Ishikawa (cell line): ENCODE measurements around the gene DLL4.

Experiments
- EGR1 ChIP-seq: IDR thresholded peaks from 2 replicates; pipeline ENCODE4 v1.6.1; 2012
- EP300 ChIP-seq: IDR thresholded peaks from 2 replicates; pipeline ENCODE4 v1.6.1; 2012; ENCODE audit warnings: borderline replicate concordance
- FOXM1 ChIP-seq: IDR thresholded peaks from 2 replicates; pipeline ENCODE4 v1.6.1; 2012; ENCODE audit warnings: low read depth, borderline replicate concordance
- MAX ChIP-seq: IDR thresholded peaks from 2 replicates; pipeline ENCODE4 v1.6.1; 2012
- NFIC ChIP-seq: IDR thresholded peaks from 2 replicates; pipeline ENCODE4 v1.6.1; 2012
- RAD21 ChIP-seq: IDR thresholded peaks from 2 replicates; pipeline ENCODE4 v1.6.1; 2012; ENCODE audit warnings: low read depth
- REST ChIP-seq: IDR thresholded peaks from 2 replicates; pipeline ENCODE4 v1.6.1; 2012; ENCODE audit warnings: low read depth, mild to moderate bottlenecking
- TCF12 ChIP-seq: IDR thresholded peaks from 2 replicates; pipeline ENCODE4 v1.6.1; 2012; ENCODE audit warnings: low read depth
- TEAD4 ChIP-seq: IDR thresholded peaks from 2 replicates; pipeline ENCODE4 v1.6.1; 2012
- YY1 ChIP-seq: IDR thresholded peaks from 2 replicates; pipeline ENCODE4 v1.6.1; 2012; ENCODE audit warnings: low read depth
- ZBTB7A ChIP-seq: IDR thresholded peaks from 2 replicates; pipeline ENCODE4 v1.6.1; 2012; ENCODE audit warnings: low read depth
- TF ChIP-seq, protein P1 (sequence below): IDR thresholded peaks from 2 replicates; pipeline ENCODE4 v1.6.1; 2012

The DLL4 gene

DNA sequence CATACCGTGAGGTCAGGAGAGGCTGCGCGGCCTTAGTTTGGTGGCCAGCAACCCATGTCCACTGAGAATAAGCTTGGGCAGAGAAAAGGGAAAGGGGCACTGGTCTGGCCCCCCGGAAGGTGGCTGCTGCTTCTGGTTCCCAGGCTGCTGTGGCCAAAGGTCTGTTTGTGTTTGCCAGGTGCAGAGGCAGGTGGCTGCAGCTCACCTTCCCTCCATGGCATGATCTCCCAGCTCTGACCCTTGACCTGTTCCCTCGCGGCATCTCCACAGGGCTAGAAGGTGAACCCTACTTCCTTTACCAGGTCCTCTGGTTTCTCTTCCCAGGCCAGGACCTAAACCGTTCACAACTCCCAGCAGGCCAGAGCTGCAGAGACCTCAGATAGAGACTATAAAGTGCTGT, 21.0 kb upstream of the DLL4 start:
- TF ChIP-seq MAX (no peak), EGR1 (no peak), TEAD4 (no peak), TCF12 (no peak), RAD21 (no peak), ZBTB7A (no peak), FOXM1 (no peak)
- TF ChIP-seq, protein P1, sequence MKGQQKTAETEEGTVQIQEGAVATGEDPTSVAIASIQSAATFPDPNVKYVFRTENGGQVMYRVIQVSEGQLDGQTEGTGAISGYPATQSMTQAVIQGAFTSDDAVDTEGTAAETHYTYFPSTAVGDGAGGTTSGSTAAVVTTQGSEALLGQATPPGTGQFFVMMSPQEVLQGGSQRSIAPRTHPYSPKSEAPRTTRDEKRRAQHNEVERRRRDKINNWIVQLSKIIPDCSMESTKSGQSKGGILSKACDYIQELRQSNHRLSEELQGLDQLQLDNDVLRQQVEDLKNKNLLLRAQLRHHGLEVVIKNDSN, result no peak

GRCh38 chr15:40909662-40910630, 19.2 kb upstream of the DLL4 start:
- TF ChIP-seq REST (no peak), EP300 (no peak), NFIC (no peak), YY1 (no peak), EGR1 (no peak), ZBTB7A (no peak), TEAD4 (no peak), MAX (no peak), TCF12 (no peak)
- TF ChIP-seq, protein P1, result no peak

GRCh38 chr15:40911141-40911540, 18.0 kb upstream of the DLL4 start:
- TF ChIP-seq REST, result no peak
- no peak for TF ChIP-seq EGR1
- TF ChIP-seq FOXM1, result no peak
- no peak for TF ChIP-seq MAX

- TF ChIP-seq REST (no peak), RAD21 (no peak), FOXM1 (no peak), MAX (no peak)
Measured at GRCh38 chr15:40911693-40912092, 17.4 kb upstream of the DLL4 start.

DNA sequence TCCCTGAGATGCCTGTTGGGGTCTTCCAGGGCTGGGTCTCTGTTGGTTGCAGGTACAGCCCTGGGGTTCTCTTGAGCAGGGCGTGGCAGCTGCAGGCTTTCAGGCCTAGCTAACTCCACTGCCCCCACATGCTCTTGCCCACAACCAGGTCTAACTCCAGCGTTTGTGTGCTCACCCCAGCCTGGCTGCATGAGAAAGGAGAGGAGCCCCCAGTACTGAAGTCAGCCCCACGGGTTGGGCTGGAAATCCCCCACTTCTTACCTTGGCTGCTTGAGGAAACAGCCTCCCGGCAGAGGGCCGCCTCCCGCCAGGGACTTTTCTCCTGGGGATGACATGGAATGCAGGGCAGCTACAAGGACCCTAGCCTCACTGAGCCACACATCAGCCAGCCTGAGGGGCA, 16.7 kb upstream of the DLL4 start:
- TF ChIP-seq NFIC, result no peak
